Heart left ventricle (tissue), 13 donors: ENCODE data around the gene SPEG.

Experiments used
- POLR2A ChIP-seq, 2 donors: fragments of 450-650 bp; IDR thresholded peaks; one replicate each; pipeline ENCODE4 v1.6.1; 2017; ENCODE audit warnings: antibody characterized with exemption in 2 of 2, mild to moderate bottlenecking in 2 of 2, moderate library complexity in 2 of 2
- TF ChIP-seq, protein P1 (sequence below), 12 donors: fragments of 200-600 bp; sonication (generic) in 4 of 12; IDR thresholded peaks; one replicate each; pipeline versions ENCODE4 v1.5.0 to v1.8.0; 2018 to 2022; ENCODE audit warnings: antibody characterized with exemption in 12 of 12, mild to moderate bottlenecking in 5 of 12
- donor health status: ischemic (EF 13 %, LVEDD 7.1; RV severe dilation, severe dysfunction).
- donor health status: DM: no; HTN: yes; CAD: no.
- donor health status: DM: no; HTN: no; CAD: no.
- donor health status: ischemic (EF 25% LVEDD 6.9; RV normal size, moderate dysfunction).
- donor health status: ischemic (EF 25% LVEDD 5.7; RV mildly dilated, moderate dysfunction).
- donor health status: ischemic (EF 35%, LVEDD 5.7; RV mildly dilated, moderate dysfunction).
- donor health status: nonischemic (EF 11% LVEDD 7.7; RV severe dilation, severe dysfunction).
- donor health status: DM: yes; HTN: yes; CAD: no.
- donor health status: PGD.
- donor health status: ischemic (EF 29% LVEDD 5.4; RV normal size, mild dysfunction).
- donor health status: nonischemic (EF 23%, LVEDD 6.1; RV moderate dilation, normal function).

- TF ChIP-seq, protein P1, sequence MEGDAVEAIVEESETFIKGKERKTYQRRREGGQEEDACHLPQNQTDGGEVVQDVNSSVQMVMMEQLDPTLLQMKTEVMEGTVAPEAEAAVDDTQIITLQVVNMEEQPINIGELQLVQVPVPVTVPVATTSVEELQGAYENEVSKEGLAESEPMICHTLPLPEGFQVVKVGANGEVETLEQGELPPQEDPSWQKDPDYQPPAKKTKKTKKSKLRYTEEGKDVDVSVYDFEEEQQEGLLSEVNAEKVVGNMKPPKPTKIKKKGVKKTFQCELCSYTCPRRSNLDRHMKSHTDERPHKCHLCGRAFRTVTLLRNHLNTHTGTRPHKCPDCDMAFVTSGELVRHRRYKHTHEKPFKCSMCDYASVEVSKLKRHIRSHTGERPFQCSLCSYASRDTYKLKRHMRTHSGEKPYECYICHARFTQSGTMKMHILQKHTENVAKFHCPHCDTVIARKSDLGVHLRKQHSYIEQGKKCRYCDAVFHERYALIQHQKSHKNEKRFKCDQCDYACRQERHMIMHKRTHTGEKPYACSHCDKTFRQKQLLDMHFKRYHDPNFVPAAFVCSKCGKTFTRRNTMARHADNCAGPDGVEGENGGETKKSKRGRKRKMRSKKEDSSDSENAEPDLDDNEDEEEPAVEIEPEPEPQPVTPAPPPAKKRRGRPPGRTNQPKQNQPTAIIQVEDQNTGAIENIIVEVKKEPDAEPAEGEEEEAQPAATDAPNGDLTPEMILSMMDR (IDR thresholded peaks at IDR 0.05), result no peak
- TF ChIP-seq POLR2A (IDR thresholded peaks at IDR 0.05), result no peak
Measured at GRCh38 chr2:219505585-219505984, 70.9 kb downstream of the SPEG start.
